Measurements from ENCODE around the gene CLEC16A. TPM values are rescaled to one million over a fixed set of nuclear protein-coding genes. Genes with fewer than 3 reads are reported as not detected.

The CLEC16A gene
- total RNA-seq, 1 donor from 2014 or later, result 7.8 TPM

DNA sequence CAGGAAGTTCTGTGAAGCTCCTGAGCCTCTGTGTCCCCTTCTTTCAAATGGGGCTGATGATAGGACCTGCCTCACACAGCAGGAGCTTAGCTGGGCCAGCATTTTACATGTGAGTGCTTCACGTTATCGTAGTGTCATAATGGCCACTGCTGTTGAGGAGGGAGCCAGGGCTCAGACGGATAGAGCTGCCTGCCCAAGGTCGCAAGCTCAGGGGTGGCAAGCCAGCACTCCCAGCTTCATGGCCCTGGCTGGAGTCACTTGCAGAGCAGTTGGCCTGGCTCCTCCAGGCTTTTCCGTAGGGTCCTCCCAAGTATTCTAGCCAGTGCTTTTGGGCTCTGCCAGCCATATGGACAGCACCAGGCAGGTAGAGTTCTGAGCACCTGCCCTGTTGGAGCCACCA, 196.5 kb downstream of the CLEC16A start:
- no peak for TF ChIP-seq EZH2phosphoT487 (IDR thresholded peaks at IDR 0.05)
- TF ChIP-seq EZH2 (IDR thresholded peaks at IDR 0.05), result no peak
- H3K27me3 ChIP-seq, result no peaks in the 10 kb centered on the region
- Mint-ChIP-seq H3K9me3 (no peaks in the 10 kb centered on the region), H3K4me3 (no peak overlapping the region), H3K36me3 (no peaks in the 10 kb centered on the region), H3K27me3 (ENCODE audit: insufficient read depth, low read depth) (peaks cover 2% of the 10 kb centered on the region), H3K4me1 (peaks cover 39% of the 10 kb centered on the region), H3K27ac (no peak overlapping the region)
- no peaks in the 10 kb centered on the region for H3K36me3 ChIP-seq
- H4K20me1 ChIP-seq (ENCODE audit: low read depth), result no peaks in the 10 kb centered on the region
- H3K4me3 ChIP-seq, result no peak overlapping the region
- no peak overlapping the region for H3K27ac ChIP-seq
- no peak overlapping the region for H3K4me2 ChIP-seq
- H3K9ac ChIP-seq, result no peak overlapping the region
- no peak overlapping the region for H2AFZ ChIP-seq (replicated peaks)
- no peaks in the 10 kb centered on the region for H3F3A ChIP-seq (ENCODE audit: low read depth)
- DNase-seq (ENCODE audit: low spot score), result no peak
- H3K79me2 ChIP-seq (ENCODE audit: low read depth), result no peaks in the 10 kb centered on the region
- H3K9me3 ChIP-seq (ENCODE audit: low read depth), result no peaks in the 10 kb centered on the region
- H3K4me1 ChIP-seq, result peaks cover 18% of the 10 kb centered on the region

DNA sequence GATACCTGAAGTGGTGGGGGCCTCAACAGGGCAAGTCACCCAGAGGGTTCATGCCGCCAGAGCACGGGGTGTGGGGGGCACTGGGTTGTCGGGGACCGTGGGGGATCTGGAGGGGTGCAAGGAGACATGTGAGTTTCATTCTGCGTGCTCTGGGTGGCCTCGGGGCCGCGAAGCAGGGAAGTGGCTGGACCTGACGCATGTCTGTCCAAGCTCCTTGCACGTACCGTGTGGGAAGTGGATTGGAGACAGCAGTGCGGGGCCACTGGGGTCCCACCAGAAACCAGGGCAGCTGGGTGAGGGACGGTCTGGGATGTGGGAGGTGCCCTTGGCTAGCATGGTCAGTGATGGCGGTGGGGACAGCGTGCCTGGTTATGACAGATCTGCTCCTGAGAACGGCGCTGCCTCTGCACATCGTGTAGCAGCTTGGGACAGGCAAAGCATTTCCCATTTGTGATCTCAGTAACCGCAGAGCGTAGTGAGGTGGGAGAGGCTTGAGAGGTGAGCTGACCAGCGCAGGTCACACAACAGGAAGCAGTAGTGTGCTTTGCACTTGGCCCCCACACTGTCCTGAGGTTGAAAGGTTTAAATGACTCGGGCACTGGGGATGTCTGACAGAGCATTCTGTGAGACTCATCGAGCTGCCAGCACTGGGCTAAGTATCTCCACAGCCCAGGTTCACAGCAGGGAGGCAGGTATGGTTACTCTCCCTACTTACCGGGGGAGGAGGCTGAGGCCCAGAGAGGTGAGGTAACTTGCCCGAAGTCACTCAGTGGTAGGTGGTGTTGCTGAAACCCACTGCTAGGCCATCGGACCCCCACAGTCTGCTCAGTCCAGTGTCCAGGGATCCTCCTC, 197.3 kb downstream of the CLEC16A start:
- DNase-seq (ENCODE audit: low spot score), result no peak
- Histone ChIP-seq H2AFZ (replicated peaks) (no peak overlapping the region), H3K27me3 (no peaks in the 10 kb centered on the region), H3K27ac (no peak overlapping the region), H3K9ac (no peak overlapping the region), H3K4me3 (no peak overlapping the region), H3K9me3 (ENCODE audit: low read depth) (no peaks in the 10 kb centered on the region), H3K36me3 (no peaks in the 10 kb centered on the region), H4K20me1 (ENCODE audit: low read depth) (no peaks in the 10 kb centered on the region), H3K4me1 (peaks cover 18% of the 10 kb centered on the region), H3K79me2 (ENCODE audit: low read depth) (no peaks in the 10 kb centered on the region), H3F3A (ENCODE audit: low read depth) (no peaks in the 10 kb centered on the region), H3K4me2 (no peak overlapping the region)
- no peak overlapping the region for H3K27ac Mint-ChIP-seq
- H3K9me3 Mint-ChIP-seq, result no peaks in the 10 kb centered on the region
- peaks cover 2% of the 10 kb centered on the region for H3K27me3 Mint-ChIP-seq (ENCODE audit: insufficient read depth, low read depth)
- H3K36me3 Mint-ChIP-seq, result no peaks in the 10 kb centered on the region
- H3K4me3 Mint-ChIP-seq, result no peak overlapping the region
- peaks cover 34% of the 10 kb centered on the region for H3K4me1 Mint-ChIP-seq
- no peak for TF ChIP-seq CTCF (IDR thresholded peaks at IDR 0.05)
- no peak for TF ChIP-seq EZH2 (IDR thresholded peaks at IDR 0.05)
- no peak for TF ChIP-seq EZH2phosphoT487 (IDR thresholded peaks at IDR 0.05)

GRCh38 chr16:11142261-11142630, 197.9 kb downstream of the CLEC16A start:
- Mint-ChIP-seq H3K27ac (no peak overlapping the region), H3K27me3 (ENCODE audit: insufficient read depth, low read depth) (peaks cover 2% of the 10 kb centered on the region), H3K4me3 (no peak overlapping the region), H3K36me3 (no peaks in the 10 kb centered on the region), H3K4me1 (peaks cover 34% of the 10 kb centered on the region), H3K9me3 (no peaks in the 10 kb centered on the region)
- H3K79me2 ChIP-seq (ENCODE audit: low read depth), result no peaks in the 10 kb centered on the region
- no peak overlapping the region for H3K4me3 ChIP-seq
- TF ChIP-seq EZH2 (IDR thresholded peaks at IDR 0.05) (no peak), CTCF (IDR thresholded peaks at IDR 0.05) (no peak), EZH2phosphoT487 (IDR thresholded peaks at IDR 0.05) (no peak)
- H3K27ac ChIP-seq, result no peak overlapping the region
- H3K36me3 ChIP-seq, result no peaks in the 10 kb centered on the region
- no peaks in the 10 kb centered on the region for H3F3A ChIP-seq (ENCODE audit: low read depth)
- H3K4me1 ChIP-seq, result peaks cover 18% of the 10 kb centered on the region
- no peaks in the 10 kb centered on the region for H4K20me1 ChIP-seq (ENCODE audit: low read depth)
- H2AFZ ChIP-seq (replicated peaks), result no peak overlapping the region
- DNase-seq (ENCODE audit: low spot score), result no peak
- no peaks in the 10 kb centered on the region for H3K9me3 ChIP-seq (ENCODE audit: low read depth)
- no peak overlapping the region for H3K9ac ChIP-seq
- no peaks in the 10 kb centered on the region for H3K27me3 ChIP-seq
- no peak overlapping the region for H3K4me2 ChIP-seq

GRCh38 chr16:11142951-11143350, 198.6 kb downstream of the CLEC16A start:
- H4K20me1 ChIP-seq (ENCODE audit: low read depth), result no peaks in the 10 kb centered on the region
- H3K27me3 ChIP-seq, result no peaks in the 10 kb centered on the region
- no peak overlapping the region for H3K27ac Mint-ChIP-seq
- no peak overlapping the region for H2AFZ ChIP-seq (replicated peaks)
- H3K4me3 ChIP-seq, result no peak overlapping the region
- no peaks in the 10 kb centered on the region for H3K9me3 ChIP-seq (ENCODE audit: low read depth)
- H3K27ac ChIP-seq, result no peak overlapping the region
- TF ChIP-seq EZH2phosphoT487 (IDR thresholded peaks at IDR 0.05) (no peak), CTCF (IDR thresholded peaks at IDR 0.05) (no peak), EZH2 (IDR thresholded peaks at IDR 0.05) (no peak)
- DNase-seq (ENCODE audit: low spot score), result no peak
- no peaks in the 10 kb centered on the region for H3K9me3 Mint-ChIP-seq
- no peak overlapping the region for H3K9ac ChIP-seq
- no peak overlapping the region for H3K4me3 Mint-ChIP-seq
- H3K36me3 ChIP-seq, result no peaks in the 10 kb centered on the region
- no peaks in the 10 kb centered on the region for H3F3A ChIP-seq (ENCODE audit: low read depth)
- H3K4me1 Mint-ChIP-seq, result peaks cover 29% of the 10 kb centered on the region
- H3K4me1 ChIP-seq, result peaks cover 18% of the 10 kb centered on the region
- H3K36me3 Mint-ChIP-seq, result no peaks in the 10 kb centered on the region
- no peaks in the 10 kb centered on the region for H3K79me2 ChIP-seq (ENCODE audit: low read depth)
- no peak overlapping the region for H3K4me2 ChIP-seq
- H3K27me3 Mint-ChIP-seq (ENCODE audit: insufficient read depth, low read depth), result peaks cover under 1% of the 10 kb centered on the region
